ENCODE results near the gene TACR1. TPM values are rescaled to one million over a fixed set of nuclear protein-coding genes. Genes with fewer than 3 reads are reported as not detected.

TACR1 gene
- total RNA-seq, 1 donor from 2014 or later = not detected

DNA sequence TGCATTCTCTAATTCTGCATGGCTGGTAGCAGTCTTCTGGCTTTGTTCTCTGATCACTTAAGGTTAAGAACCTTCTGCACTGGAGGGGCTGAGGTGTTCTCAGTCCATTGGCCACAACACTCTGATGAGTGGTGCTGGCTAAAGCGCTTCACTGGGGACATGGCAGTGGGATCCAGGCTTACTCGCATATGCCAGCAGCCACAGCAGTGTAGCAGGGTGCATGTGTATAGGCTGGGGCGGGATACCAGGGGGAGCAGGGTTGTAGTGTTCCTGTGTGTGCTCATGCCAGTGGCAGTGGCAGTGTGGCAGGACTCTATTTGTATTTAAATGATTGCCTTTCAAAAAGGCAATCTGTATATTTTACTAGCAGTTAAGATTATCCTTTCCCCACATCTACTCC lies 11.1 kb upstream of the TACR1 start:
- H3K27ac Mint-ChIP-seq (ENCODE audit: unreplicated experiment) = no peak overlapping the region
- peaks cover 3% of the 10 kb centered on the region for H3K4me1 Mint-ChIP-seq (ENCODE audit: unreplicated experiment)
- H3K27me3 Mint-ChIP-seq (ENCODE audit: unreplicated experiment) = peaks cover 44% of the 10 kb centered on the region
- DNase-seq (ENCODE audit: extremely low spot score, unreplicated experiment) = no peak
- H3K4me3 Mint-ChIP-seq (ENCODE audit: unreplicated experiment) = no peak overlapping the region
- H3K9me3 Mint-ChIP-seq (ENCODE audit: unreplicated experiment) = no peaks in the 10 kb centered on the region
- peaks cover 1% of the 10 kb centered on the region for H3K36me3 Mint-ChIP-seq (ENCODE audit: unreplicated experiment)
- TF ChIP-seq, protein P1, sequence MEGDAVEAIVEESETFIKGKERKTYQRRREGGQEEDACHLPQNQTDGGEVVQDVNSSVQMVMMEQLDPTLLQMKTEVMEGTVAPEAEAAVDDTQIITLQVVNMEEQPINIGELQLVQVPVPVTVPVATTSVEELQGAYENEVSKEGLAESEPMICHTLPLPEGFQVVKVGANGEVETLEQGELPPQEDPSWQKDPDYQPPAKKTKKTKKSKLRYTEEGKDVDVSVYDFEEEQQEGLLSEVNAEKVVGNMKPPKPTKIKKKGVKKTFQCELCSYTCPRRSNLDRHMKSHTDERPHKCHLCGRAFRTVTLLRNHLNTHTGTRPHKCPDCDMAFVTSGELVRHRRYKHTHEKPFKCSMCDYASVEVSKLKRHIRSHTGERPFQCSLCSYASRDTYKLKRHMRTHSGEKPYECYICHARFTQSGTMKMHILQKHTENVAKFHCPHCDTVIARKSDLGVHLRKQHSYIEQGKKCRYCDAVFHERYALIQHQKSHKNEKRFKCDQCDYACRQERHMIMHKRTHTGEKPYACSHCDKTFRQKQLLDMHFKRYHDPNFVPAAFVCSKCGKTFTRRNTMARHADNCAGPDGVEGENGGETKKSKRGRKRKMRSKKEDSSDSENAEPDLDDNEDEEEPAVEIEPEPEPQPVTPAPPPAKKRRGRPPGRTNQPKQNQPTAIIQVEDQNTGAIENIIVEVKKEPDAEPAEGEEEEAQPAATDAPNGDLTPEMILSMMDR (IDR thresholded peaks at IDR 0.05) = no peak

- Mint-ChIP-seq H3K27ac (ENCODE audit: unreplicated experiment) (no peak overlapping the region), H3K4me3 (ENCODE audit: unreplicated experiment) (no peak overlapping the region), H3K27me3 (ENCODE audit: unreplicated experiment) (peaks cover 60% of the 10 kb centered on the region), H3K36me3 (ENCODE audit: unreplicated experiment) (peaks cover 1% of the 10 kb centered on the region), H3K4me1 (ENCODE audit: unreplicated experiment) (peaks cover 3% of the 10 kb centered on the region), H3K9me3 (ENCODE audit: unreplicated experiment) (peaks cover 6% of the 10 kb centered on the region)
- DNase-seq (ENCODE audit: extremely low spot score, unreplicated experiment) = no peak
- TF ChIP-seq, protein P1 (IDR thresholded peaks at IDR 0.05) = no peak
Measured at GRCh38 chr2:75208738-75209137, 9.4 kb upstream of the TACR1 start.

DNA sequence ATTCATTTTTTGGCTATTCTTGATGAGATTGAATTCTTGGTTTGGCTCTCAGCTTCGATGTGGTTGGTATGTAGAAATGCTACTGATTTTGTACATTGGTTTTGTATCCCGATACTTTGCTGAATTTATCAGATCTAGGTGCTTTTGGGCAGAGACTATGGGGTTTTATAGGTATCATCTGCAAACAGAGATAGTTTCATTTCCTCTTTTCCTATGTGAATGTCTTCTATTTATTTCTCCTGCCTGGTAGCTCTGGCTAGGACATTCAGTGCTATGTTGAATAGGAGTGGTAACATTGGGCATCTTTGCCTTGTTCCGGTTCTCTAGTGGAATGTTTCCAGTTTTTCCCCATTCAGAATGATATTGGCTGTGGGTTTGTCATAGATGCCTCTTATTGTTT lies 5.5 kb upstream of the TACR1 start:
- no peak for DNase-seq (ENCODE audit: extremely low spot score, unreplicated experiment)
- Mint-ChIP-seq H3K4me3 (ENCODE audit: unreplicated experiment) (no peak overlapping the region), H3K27me3 (ENCODE audit: unreplicated experiment) (peaks cover 70% of the 10 kb centered on the region), H3K9me3 (ENCODE audit: unreplicated experiment) (peaks cover 6% of the 10 kb centered on the region), H3K36me3 (ENCODE audit: unreplicated experiment) (peaks cover 1% of the 10 kb centered on the region), H3K27ac (ENCODE audit: unreplicated experiment) (no peak overlapping the region), H3K4me1 (ENCODE audit: unreplicated experiment) (peaks cover 13% of the 10 kb centered on the region)
- TF ChIP-seq, protein P1 (IDR thresholded peaks at IDR 0.05) = no peak

DNA sequence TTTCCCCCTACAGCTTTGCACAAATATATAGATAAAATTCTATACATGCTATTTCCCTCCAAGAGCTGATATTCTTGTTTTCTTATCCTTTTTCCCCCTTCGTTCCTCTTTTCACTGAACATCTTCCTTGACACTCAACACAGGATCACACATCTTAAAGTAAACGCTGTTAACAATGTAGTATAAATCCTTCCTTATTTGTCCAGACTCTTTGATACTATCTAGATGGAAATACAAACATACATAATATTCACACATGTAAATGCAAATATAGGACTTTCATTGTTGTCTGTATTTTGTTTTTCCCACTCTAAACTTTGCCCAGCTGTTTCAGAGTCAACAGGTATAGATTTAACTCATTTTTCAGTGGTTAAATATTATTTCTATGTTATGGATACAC lies 3.0 kb upstream of the TACR1 start:
- TF ChIP-seq, protein P1 (IDR thresholded peaks at IDR 0.05) = no peak
- Mint-ChIP-seq H3K4me1 (ENCODE audit: unreplicated experiment) (peaks cover 18% of the 10 kb centered on the region), H3K4me3 (ENCODE audit: unreplicated experiment) (no peak overlapping the region), H3K27ac (ENCODE audit: unreplicated experiment) (no peak overlapping the region), H3K9me3 (ENCODE audit: unreplicated experiment) (peaks cover 6% of the 10 kb centered on the region), H3K27me3 (ENCODE audit: unreplicated experiment) (peaks cover 84% of the 10 kb centered on the region), H3K36me3 (ENCODE audit: unreplicated experiment) (no peaks in the 10 kb centered on the region)
- DNase-seq (ENCODE audit: extremely low spot score, unreplicated experiment) = no peak

DNA sequence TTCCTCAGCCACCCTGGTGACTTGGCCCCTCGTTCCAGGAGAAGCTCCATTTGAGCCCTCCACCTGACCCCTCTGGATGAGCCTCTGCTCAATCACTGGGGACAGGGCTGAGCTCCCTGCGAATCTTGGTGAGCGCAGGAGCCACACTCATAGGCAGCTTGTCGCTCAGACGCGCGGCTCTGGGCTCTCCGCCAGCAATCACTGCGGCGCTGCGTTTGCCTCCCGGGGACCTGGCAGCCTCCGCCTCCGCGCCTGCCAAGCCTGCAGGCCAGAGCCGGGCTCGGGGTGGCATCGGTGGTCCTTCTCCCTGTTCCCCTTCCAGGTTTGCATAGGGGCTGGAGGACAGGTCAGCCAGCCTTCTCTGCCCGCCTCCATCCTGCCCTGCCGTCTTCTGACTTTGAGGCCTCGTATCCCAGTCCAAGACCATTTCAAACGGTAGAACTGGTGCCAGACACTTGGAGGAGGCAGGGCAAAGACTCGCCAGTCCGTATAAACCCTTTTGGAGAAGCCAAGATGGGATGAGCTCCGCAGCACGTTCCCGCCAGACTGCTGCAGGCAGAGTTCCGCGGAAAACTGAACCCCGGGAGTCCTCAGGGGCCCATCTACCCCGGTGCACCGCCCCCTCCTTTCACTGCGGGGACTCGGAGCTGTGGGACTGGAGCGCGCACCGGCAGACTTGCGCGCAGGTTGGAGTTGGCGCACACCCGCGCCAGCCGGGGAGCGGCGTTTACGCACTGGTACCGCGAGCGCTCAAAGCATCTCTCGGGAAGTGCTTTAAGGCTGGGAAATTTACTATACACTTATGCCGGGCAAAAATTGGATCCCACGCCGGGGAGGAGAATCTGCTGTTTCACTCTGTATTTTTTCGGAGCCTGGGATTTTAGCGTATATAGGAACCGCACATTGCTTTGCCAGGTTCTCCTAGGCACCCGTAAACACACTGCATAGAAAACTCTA lies 1.1 kb upstream of the TACR1 start:
- H3K36me3 Mint-ChIP-seq (ENCODE audit: unreplicated experiment) = no peaks in the 10 kb centered on the region
- TF ChIP-seq, protein P1 (IDR thresholded peaks at IDR 0.05) = no peak
- DNase-seq (ENCODE audit: extremely low spot score, unreplicated experiment) = no peak
- H3K27me3 Mint-ChIP-seq (ENCODE audit: unreplicated experiment) = peaks cover 85% of the 10 kb centered on the region
- H3K9me3 Mint-ChIP-seq (ENCODE audit: unreplicated experiment) = peaks cover 6% of the 10 kb centered on the region
- H3K27ac Mint-ChIP-seq (ENCODE audit: unreplicated experiment) = no peak overlapping the region
- H3K4me3 Mint-ChIP-seq (ENCODE audit: unreplicated experiment) = peak overlapping the region; percentile 73
- peaks cover 18% of the 10 kb centered on the region for H3K4me1 Mint-ChIP-seq (ENCODE audit: unreplicated experiment)

Measured in osteocyte (in vitro differentiated cells).